Immature natural killer cell (primary cell): ENCODE data around the gene SCIMP. TPM values are rescaled to one million over a fixed set of nuclear protein-coding genes. Genes with fewer than 3 reads are reported as not detected.
A peak's percentile ranks its signal among the peaks of the same experiment; 100 is the strongest.
"Not testable (repeated sequence)": the region's sequence is repeated elsewhere in the genome, so short reads cannot be mapped to it uniquely, and the experiment has no call there.

Experiments used
- DNase-seq, 3 donors: peaks; one replicate each; pipeline ENCODE4 v3.0.0; 2022; ENCODE audit warnings: mixed read lengths in 1 of 3
- H3K27ac Mint-ChIP-seq, 6 donors: one replicate each; pipeline ENCODE4 v1.8.0; 2020; ENCODE audit warnings: mixed read lengths in 6 of 6, mild to moderate bottlenecking in 5 of 6, inconsistent platforms in 4 of 6, moderate library complexity in 3 of 6
- H3K27me3 Mint-ChIP-seq, 3 donors: one replicate each; pipeline ENCODE4 v1.8.0; 2020 to 2021; ENCODE audit warnings: low read depth in 3 of 3, mild to moderate bottlenecking in 3 of 3, mixed read lengths in 3 of 3, moderate library complexity in 3 of 3, inconsistent platforms in 1 of 3
- H3K36me3 Mint-ChIP-seq, 3 donors: one replicate each; pipeline ENCODE4 v1.8.0; 2020; ENCODE audit warnings: mixed read lengths in 3 of 3, inconsistent platforms in 2 of 3, mild to moderate bottlenecking in 2 of 3
- H3K4me1 Mint-ChIP-seq, 2 donors: one replicate each; pipeline ENCODE4 v1.8.0; 2020; ENCODE audit warnings: inconsistent platforms in 2 of 2, mild to moderate bottlenecking in 2 of 2, mixed read lengths in 2 of 2, moderate library complexity in 1 of 2
- H3K4me3 Mint-ChIP-seq, 5 donors: one replicate each; pipeline ENCODE4 v1.8.0; 2020; ENCODE audit warnings: mild to moderate bottlenecking in 5 of 5, mixed read lengths in 5 of 5, inconsistent platforms in 3 of 5, moderate library complexity in 3 of 5
- H3K9me3 Mint-ChIP-seq, 6 donors: one replicate each; pipeline ENCODE4 v1.8.0; 2020; ENCODE audit warnings: mild to moderate bottlenecking in 6 of 6, mixed read lengths in 6 of 6, inconsistent platforms in 4 of 6, moderate library complexity in 3 of 6
- polyA plus RNA-seq, 3 donors: library from polyadenylated mRNA; unstranded; fragments of 300-500 nt; fragmentation: Illumina TruSeq; gene quantifications; one replicate each; pipeline ENCODE4 v1.2.3, GENCODE V29; 2021

The SCIMP gene
- polyA plus RNA-seq, 3 donors from 2014 or later, result 5.9 to 7.3 (median 6.5) TPM

DNA sequence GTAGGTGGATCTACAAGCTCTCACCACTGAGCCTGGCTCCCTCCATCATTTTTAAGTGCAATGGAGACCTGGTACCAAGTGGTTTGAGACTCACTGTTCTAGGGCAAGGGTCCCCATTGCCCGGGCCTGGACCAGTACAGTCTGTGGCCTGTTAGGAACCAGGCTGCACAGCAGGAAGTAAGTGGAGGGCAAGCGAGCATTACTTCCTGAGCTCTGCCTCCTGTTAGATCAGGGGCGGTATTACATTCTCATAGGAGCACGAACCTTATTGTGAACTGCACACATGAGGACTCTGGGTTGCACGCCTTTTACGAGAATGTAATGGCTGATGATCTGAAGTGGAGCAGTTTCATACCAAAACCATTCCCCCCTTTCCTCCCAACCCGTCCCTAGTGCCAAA lies 36.2 kb downstream of the SCIMP start:
- Mint-ChIP-seq H3K27me3 (no peaks in the 10 kb centered on the region), H3K36me3 (peaks cover 0 to 11% (median 4%) of the 10 kb centered on the region in 3 donors), H3K4me3 (peak overlapping the region; percentile 3 to 52 (median 41)), H3K27ac (peak overlapping the region; percentile 66 to 83 (median 76)), H3K9me3 (no peaks in the 10 kb centered on the region), H3K4me1 (peaks cover 16 to 23% of the 10 kb centered on the region in 2 donors)
- peak in 1 of 3 donors; percentile 16 for DNase-seq

DNA sequence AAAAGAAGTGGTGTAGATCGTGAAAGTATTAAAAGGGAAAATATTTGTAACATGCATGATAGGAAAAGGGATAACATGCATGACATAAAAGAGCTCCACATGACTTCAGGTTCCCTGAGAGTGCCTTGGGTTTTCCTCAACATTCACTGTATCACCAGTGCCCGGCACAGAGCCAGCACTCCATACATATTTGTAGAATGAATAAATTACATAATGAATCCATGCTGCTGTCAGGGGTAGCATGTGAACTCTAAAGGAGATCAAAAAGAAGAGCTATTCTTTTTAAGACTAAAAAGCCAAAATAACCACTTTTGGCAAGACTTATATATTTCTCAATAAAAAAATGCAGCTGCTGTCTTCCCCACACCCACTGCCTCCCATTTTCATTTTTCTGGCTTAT lies 40.3 kb downstream of the SCIMP start:
- DNase-seq, result no peak
- peaks cover 53% of the 10 kb centered on the region in 2 donors for H3K4me1 Mint-ChIP-seq
- H3K36me3 Mint-ChIP-seq, result peaks cover 0 to 5% (median 2%) of the 10 kb centered on the region in 3 donors
- no peak overlapping the region for H3K27ac Mint-ChIP-seq
- H3K27me3 Mint-ChIP-seq, result peaks cover 5 to 13% (median 8%) of the 10 kb centered on the region in 3 donors
- H3K4me3 Mint-ChIP-seq, result no peak overlapping the region
- no peaks in the 10 kb centered on the region for H3K9me3 Mint-ChIP-seq

DNA sequence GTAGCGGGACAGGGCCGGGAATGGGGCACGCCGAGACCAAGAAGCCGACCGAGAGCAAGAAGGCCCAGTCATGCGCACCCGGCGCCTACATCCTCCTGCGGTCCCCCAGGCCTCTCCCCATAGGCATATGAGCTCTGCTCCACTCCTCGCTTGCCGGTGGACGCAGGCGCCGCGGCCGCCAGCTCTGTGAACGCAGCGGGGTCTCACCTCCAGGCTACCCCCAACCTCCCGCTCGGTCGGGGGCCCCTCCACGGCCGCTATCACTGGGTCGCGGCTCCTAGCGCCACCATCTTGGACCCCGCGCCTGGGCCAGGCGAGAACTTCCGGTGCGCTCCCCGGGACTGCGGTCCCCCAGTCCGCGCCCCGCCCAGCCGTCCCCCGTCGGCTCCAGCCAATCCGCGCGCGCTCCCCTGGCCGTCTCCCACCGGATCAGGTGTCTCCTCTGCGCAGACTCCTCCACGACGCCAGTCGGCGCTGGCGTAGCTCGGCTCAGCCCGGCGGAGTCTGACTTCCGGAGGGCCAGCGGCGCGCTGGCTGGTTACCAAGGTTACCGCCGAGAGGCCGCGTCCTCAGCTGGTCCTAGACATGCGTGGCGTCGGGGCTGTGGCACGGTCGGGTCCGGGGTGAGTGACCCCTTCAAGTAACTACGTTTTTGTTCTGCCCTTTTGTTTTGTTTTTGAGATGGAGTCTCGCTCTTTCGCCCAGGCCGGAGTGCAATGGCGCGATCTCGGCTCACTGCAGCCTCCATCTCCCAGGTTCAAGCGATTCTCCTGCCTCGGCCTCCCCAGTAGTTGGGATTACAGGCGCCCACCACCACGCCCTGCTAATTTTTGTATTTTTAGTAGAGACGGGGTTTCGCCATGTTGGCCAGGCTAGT lies 42.9 kb downstream of the SCIMP start, which contains the start of gene ZNF594:
Gene ZNF594 (minus strand): TSS at position 328 of the 877 bp plus-strand sequence. CDS start 7,612 bp downstream, outside the sequence.
- H3K27ac Mint-ChIP-seq, result peak within 1 kb of the TSS; percentile 73 to 94 (median 92)
- peaks cover 41 to 50% of the 10 kb centered on the region in 2 donors for H3K4me1 Mint-ChIP-seq
- H3K36me3 Mint-ChIP-seq, result peaks cover 16 to 18% (median 18%) of the 10 kb centered on the region in 3 donors
- peak within 1 kb of the TSS; percentile 92 to 95 (median 94) for H3K4me3 Mint-ChIP-seq
- peaks cover 5 to 13% (median 8%) of the 10 kb centered on the region in 3 donors for H3K27me3 Mint-ChIP-seq
- DNase-seq, result peak; percentile 97 to 98 (median 97)
- H3K9me3 Mint-ChIP-seq, result peaks cover 5 to 14% (median 8%) of the 10 kb centered on the region in 6 donors

DNA sequence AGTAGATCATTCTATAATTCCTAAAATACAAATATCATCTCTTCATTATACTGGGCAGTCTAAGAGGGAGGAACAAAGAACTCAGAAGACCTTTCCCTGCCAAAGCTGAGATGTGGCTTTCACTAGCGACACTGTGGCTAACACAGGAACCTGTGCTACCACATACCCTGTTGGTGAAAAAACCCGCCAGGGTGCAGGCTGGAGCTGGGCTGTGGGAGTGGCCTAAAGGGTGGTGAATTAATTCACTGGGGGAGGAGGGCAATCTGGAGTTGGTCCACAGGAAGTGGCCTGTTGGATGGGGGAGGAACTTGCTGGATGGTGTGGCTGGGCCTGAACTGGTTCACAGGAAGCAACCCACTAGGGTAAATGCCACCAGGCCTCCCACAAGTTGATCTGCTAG lies 50.4 kb downstream of the SCIMP start:
- peak overlapping the region; percentile 31 to 73 (median 71) for H3K4me3 Mint-ChIP-seq
- peak overlapping the region; percentile 60 to 90 (median 84) for H3K27ac Mint-ChIP-seq
- DNase-seq, result peak; percentile 87 to 92 (median 88)
- H3K27me3 Mint-ChIP-seq, result peaks cover 14 to 21% (median 18%) of the 10 kb centered on the region in 3 donors
- peaks cover 41 to 56% (median 42%) of the 10 kb centered on the region in 3 donors for H3K36me3 Mint-ChIP-seq
- H3K4me1 Mint-ChIP-seq, result peaks cover 45 to 51% of the 10 kb centered on the region in 2 donors
- peaks cover 43 to 82% (median 79%) of the 10 kb centered on the region in 6 donors for H3K9me3 Mint-ChIP-seq

DNA sequence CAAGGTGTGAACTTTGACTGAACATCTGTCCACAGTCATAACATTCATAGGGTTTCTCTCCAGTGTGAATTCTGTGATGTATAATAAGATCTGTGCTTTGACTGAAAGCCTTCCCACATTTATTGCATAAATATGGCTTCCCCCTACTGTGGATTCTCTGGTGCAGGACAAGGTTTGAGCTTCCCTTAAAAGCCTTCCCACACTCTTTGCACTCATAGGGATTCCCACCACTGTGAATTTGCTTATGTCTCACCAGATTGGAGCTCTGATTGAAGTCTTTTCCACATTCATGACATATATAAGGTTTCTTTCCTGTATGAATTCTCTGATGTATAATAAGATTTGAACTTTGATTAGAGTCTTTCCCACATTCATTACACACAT lies 51.3 kb downstream of the SCIMP start:
- peaks cover 40 to 59% (median 44%) of the 10 kb centered on the region in 3 donors for H3K36me3 Mint-ChIP-seq

DNA sequence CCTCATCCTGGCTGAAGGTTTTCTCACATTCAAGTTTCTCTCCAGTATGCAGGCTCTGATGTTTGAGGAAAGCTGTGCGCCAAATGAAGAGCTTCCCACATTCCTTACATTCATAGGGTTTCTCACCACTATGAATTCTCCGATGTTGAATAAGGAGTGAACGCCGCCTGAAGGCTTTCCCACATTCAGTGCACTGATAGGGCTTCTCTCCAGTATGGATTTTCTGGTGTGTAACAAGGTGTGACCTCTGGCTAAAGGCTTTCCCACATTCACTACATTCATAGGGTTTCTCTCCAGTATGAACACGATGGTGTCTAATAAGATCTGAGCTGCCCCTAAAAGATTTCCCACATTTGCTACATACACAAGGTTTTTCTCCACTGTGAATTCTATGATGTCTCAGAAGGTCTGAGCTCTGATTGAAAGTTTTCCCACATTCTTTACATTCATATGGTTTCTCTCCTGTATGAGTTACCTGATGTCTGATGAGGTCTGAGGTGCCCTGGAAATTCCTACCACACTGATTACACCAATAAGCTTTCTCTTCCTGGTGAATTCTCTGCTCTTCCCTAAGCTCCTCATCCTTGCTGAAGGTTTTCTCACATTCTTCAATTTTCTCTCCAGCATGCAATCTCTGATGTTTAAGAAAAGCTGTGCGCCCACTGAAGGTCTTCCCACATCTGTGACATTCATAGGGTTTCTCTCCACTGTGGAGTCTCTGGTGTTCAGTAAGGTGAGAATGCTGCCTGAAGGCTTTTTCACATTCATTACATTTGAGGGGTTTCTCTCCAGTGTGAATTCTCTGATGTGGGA lies 51.9 kb downstream of the SCIMP start:
- H3K4me3 Mint-ChIP-seq, result peak overlapping the region in 2 of 5 donors; percentile 27 to 32
- H3K27me3 Mint-ChIP-seq, result peaks cover 14 to 24% (median 18%) of the 10 kb centered on the region in 3 donors
- peaks cover 35 to 55% (median 41%) of the 10 kb centered on the region in 3 donors for H3K36me3 Mint-ChIP-seq
- H3K9me3 Mint-ChIP-seq, result peaks cover 49 to 90% (median 88%) of the 10 kb centered on the region in 6 donors
- H3K4me1 Mint-ChIP-seq, result peaks cover 43% of the 10 kb centered on the region in 2 donors
- H3K27ac Mint-ChIP-seq, result peak overlapping the region in 5 of 6 donors; percentile 28 to 75 (median 53)
- DNase-seq, result no peak

More for the DNA sequence above, 51.3 kb downstream of the SCIMP start:
- Mint-ChIP-seq H3K4me3 (peak overlapping the region in 1 of 5 donors; percentile 32), H3K27ac (peak overlapping the region; percentile 39 to 90 (median 57)), H3K27me3 (peaks cover 14 to 24% (median 18%) of the 10 kb centered on the region in 3 donors), H3K4me1 (peaks cover 45 to 49% of the 10 kb centered on the region in 2 donors), H3K9me3 (peaks cover 48 to 89% (median 87%) of the 10 kb centered on the region in 6 donors)
- DNase-seq, result no peak

DNA sequence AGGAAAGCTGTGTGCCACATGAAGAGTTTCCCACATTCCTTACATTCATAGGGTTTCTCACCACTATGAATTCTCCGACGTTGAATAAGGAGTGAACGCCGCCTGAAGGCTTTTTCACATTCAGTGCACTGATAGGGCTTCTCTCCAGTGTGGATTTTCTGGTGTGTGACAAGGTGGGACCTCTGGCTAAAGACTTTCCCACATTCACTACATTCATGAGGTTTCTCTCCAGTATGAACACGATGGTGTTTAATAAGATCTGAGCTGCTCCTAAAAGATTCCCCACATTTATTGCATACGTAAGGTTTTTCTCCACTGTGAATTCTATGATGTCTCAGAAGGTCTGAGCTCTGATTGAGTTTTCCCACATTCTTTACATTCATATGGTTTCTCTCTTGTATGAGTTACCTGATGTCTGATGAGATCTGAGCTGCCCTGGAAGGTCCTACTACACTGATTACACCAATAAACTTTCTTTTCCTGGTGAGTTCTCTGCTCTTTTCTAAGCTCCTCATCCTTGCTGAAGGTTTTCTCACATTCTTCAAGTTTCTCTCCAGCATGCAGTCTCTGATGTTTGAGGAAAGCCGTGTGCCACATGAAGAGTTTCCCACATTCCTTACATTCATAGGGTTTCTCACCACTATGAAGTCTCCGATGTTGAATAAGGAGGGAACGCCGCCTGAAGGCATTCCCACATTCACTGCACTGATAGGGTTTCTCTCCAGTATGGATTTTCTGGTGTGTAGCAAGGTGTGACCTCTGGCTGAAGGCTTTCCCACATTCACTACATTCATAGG lies 53.0 kb downstream of the SCIMP start:
- Mint-ChIP-seq H3K4me1 (peaks cover 37 to 38% of the 10 kb centered on the region in 2 donors), H3K4me3 (peak overlapping the region in 1 of 5 donors; percentile 21), H3K36me3 (peaks cover 28 to 46% (median 33%) of the 10 kb centered on the region in 3 donors), H3K27ac (peak overlapping the region in 3 of 6 donors; percentile 23 to 75 (median 57)), H3K9me3 (peaks cover 52 to 92% (median 84%) of the 10 kb centered on the region in 6 donors), H3K27me3 (peaks cover 14 to 24% (median 18%) of the 10 kb centered on the region in 3 donors)
- peak in 1 of 3 donors; percentile 8 for DNase-seq

DNA sequence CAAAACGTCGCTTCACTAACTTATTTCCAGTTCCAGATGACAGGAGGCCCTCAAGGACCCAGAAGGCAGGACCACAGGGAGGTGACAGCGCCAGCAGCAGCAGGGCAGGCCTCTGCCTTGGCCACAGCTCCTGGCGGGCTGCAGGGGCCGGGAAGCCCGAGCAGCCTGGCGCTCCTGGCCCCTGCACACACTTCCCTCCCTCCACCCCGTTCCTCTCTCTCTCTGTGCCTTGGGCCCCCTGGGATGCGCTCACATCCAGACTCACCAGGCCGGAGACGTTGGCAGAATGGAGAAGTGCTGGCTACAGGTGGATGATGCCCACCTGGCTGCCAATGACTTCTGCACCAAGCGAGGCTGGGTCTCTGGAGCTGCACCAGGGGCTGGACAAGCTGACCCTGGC lies 55.7 kb downstream of the SCIMP start:
- H3K27ac Mint-ChIP-seq, result no peak overlapping the region
- H3K4me1 Mint-ChIP-seq, result peaks cover 11 to 14% of the 10 kb centered on the region in 2 donors
- no peak overlapping the region for H3K4me3 Mint-ChIP-seq
- H3K27me3 Mint-ChIP-seq, result peaks cover 5 to 19% (median 14%) of the 10 kb centered on the region in 3 donors
- peaks cover 49 to 89% (median 78%) of the 10 kb centered on the region in 6 donors for H3K9me3 Mint-ChIP-seq
- peaks cover 32 to 50% (median 38%) of the 10 kb centered on the region in 3 donors for H3K36me3 Mint-ChIP-seq
- DNase-seq, result no peak

DNA sequence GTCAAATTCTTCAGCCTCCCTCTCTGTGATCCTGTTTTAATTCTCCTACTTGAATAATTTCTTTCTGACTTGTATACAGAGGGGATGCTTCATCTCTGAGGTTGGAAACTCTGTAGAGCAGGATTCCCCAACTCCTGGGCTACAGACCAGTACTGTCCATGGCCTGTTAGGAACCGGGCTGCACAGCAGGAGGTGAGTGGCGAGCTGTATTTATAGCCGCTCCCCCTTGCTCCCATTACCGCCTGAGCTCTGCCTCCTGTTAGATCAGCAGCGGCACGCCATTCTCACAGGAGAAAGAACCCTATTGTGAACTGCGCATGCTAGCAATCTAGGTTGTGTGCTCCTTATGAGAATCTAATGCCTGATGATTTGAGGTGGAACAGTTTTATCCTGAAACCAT lies 59.6 kb downstream of the SCIMP start:
- not testable (repeated sequence) for H3K4me1 Mint-ChIP-seq, H3K4me3 Mint-ChIP-seq, H3K27me3 Mint-ChIP-seq, H3K27ac Mint-ChIP-seq, DNase-seq
- Mint-ChIP-seq H3K36me3 (peaks cover 17 to 30% (median 28%) of the 10 kb centered on the region in 3 donors), H3K9me3 (peaks cover 19 to 70% (median 52%) of the 10 kb centered on the region in 6 donors)

DNA sequence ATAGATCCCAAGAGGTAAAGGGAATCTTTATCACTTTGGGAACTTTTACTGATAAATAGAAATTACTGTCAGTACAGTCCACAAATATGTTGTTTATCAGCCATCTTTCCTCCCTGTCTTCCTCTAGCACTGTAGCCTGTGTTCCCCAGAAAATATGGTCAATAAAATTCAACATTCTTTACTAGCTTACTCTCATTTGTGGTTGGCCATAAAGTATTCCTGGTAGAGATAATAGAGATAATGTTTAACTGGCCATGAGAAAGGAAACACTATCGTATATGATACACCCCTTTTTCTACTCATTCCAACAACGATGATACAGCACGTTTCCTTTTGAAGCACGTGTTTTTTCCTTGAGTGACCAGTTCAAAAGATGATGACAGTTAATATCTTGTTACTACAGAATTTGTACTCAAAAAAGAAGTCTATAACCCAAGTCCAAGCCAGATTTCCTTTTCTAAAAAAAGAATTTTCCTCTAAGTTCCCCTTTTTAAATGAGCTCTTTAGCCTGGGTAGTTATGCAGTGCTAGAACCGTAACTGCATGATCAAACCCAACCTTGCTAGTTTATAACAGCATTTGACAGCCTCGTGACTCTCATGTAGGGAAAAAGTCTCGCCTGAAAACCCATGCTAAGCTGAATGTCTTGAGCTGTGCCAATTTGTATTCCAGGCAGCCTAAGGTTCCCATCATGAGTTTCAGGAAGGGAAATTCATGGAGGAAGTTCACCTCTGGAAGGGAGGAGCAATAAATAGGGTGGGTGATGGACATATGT lies 68.7 kb downstream of the SCIMP start:
- not testable (repeated sequence) for DNase-seq

DNA sequence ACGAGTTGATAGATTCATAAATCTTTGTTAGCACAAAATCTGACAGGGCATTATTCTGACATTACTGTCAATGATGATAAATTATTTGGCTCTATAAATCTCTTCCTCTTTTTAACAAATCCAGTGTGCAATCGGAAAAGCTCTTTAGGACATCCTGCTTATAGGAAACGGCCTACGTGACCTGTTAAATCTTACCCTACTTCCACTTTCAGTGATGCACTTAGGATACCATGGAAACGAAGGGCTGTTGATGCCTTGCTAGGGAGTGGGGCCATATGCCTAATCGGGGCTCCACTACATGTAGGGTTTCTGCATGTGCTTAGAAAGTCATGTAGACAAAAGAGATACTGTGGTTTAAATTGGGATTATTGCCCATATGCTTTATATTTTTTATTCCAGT lies 70.2 kb downstream of the SCIMP start:
- H3K4me3 Mint-ChIP-seq, result no peak overlapping the region
- H3K9me3 Mint-ChIP-seq, result no peaks in the 10 kb centered on the region
- no peaks in the 10 kb centered on the region for H3K36me3 Mint-ChIP-seq
- H3K27ac Mint-ChIP-seq, result no peak overlapping the region
- no peak for DNase-seq
- H3K27me3 Mint-ChIP-seq, result peaks cover 0 to 9% (median 3%) of the 10 kb centered on the region in 3 donors
- H3K4me1 Mint-ChIP-seq, result no peaks in the 10 kb centered on the region

More for the DNA sequence above, 68.7 kb downstream of the SCIMP start:
- not testable (repeated sequence) for H3K36me3 Mint-ChIP-seq, H3K27me3 Mint-ChIP-seq, H3K4me1 Mint-ChIP-seq, H3K27ac Mint-ChIP-seq, H3K9me3 Mint-ChIP-seq, H3K4me3 Mint-ChIP-seq

DNA sequence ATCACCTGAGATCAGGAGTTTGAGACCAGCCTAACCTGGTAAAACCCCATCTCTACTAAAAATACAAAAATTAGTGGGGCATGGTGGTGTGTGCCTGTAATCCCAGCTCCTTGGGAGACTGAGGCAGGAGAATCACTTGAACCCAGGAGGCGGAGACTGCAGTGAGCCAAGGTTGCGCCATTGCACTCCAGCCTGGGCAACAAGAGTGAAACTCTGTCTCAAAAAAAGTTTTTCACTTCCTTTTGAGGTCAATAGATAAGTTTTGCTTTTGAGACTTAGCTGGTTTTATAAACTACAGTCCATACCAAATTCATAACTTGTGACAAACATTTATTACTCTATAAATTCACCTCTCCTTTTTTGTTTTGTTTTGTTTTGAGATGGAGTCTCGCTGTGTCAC lies 72.9 kb downstream of the SCIMP start:
- not testable (repeated sequence) for H3K4me3 Mint-ChIP-seq, H3K36me3 Mint-ChIP-seq, DNase-seq, H3K27ac Mint-ChIP-seq, H3K9me3 Mint-ChIP-seq, H3K4me1 Mint-ChIP-seq
- peaks cover 1 to 11% (median 6%) of the 10 kb centered on the region in 3 donors for H3K27me3 Mint-ChIP-seq
